GM12878 (cell line): ENCODE data around the gene RPL19. TPM values are rescaled to one million over a fixed set of nuclear protein-coding genes. Genes with fewer than 3 reads are reported as not detected.

ENCODE experiments used
- ATF3 ChIP-seq: IDR thresholded peaks from 2 replicates; pipeline ENCODE4 v1.6.1; 2011; ENCODE audit warnings: low read depth, mild to moderate bottlenecking, low read length, moderate library complexity, borderline replicate concordance; ENCODE audit errors: extremely low read depth
- BACH1 ChIP-seq: fragments of 450-650 bp; IDR thresholded peaks from 2 replicates; pipeline ENCODE4 v1.6.1; 2017; ENCODE audit warnings: mild to moderate bottlenecking, borderline replicate concordance
- BCL3 ChIP-seq: IDR thresholded peaks from 2 replicates; pipeline ENCODE4 v1.6.1; 2011; ENCODE audit warnings: borderline replicate concordance, low read depth, mild to moderate bottlenecking, moderate library complexity, low read length; ENCODE audit not compliant: insufficient read depth, poor library complexity, severe bottlenecking
- CBX5 ChIP-seq: sonication (generic); IDR thresholded peaks from 2 replicates; pipeline ENCODE4 v1.6.1; 2016; ENCODE audit warnings: low read depth, moderate library complexity, mild to moderate bottlenecking, inconsistent platforms
- CREB1 ChIP-seq: IDR thresholded peaks from 2 replicates; pipeline ENCODE4 v1.6.1; 2012; ENCODE audit warnings: low read depth, mild to moderate bottlenecking, inconsistent platforms
- CREM ChIP-seq: IDR thresholded peaks from 2 replicates; pipeline ENCODE4 v1.6.1; 2014; ENCODE audit warnings: antibody characterized with exemption, low read depth
- EED ChIP-seq: sonication (generic); IDR thresholded peaks from 2 replicates; pipeline ENCODE4 v1.6.1; 2016; ENCODE audit warnings: antibody characterized with exemption, low read depth
- EGR1 ChIP-seq, 2 experiments: IDR thresholded peaks; 1 replicate in 1 of 2; 2 replicates in 1 of 2; pipeline ENCODE4 v1.6.1; 2011 to 2012; ENCODE audit warnings: low read depth in 2 of 2, low read length in 2 of 2, borderline replicate concordance in 1 of 2, mild to moderate bottlenecking in 1 of 2, moderate library complexity in 1 of 2
- GABPA ChIP-seq: IDR thresholded peaks from 2 replicates; pipeline ENCODE4 v1.6.1; 2014; ENCODE audit warnings: antibody characterized with exemption, low read depth, mild to moderate bottlenecking, inconsistent platforms
- HCFC1 ChIP-seq: fragments of 150-350 bp; IDR thresholded peaks from 2 replicates; pipeline ENCODE4 v1.6.1; 2014; ENCODE audit warnings: low read length
- IRF3 ChIP-seq: fragments of 450-650 bp; IDR thresholded peaks from 2 replicates; pipeline ENCODE4 v1.6.1; 2014; ENCODE audit warnings: mild to moderate bottlenecking
- IRF4 ChIP-seq: IDR thresholded peaks from 2 replicates; pipeline ENCODE4 v1.6.1; 2011; ENCODE audit warnings: low read depth, low read length
- JUND ChIP-seq: IDR thresholded peaks from 2 replicates; pipeline ENCODE4 v1.6.1; 2012; ENCODE audit warnings: low read depth, mild to moderate bottlenecking, low read length, improper control_type of control experiment, moderate library complexity
- MEF2A ChIP-seq: IDR thresholded peaks from 2 replicates; pipeline ENCODE4 v1.6.1; 2011; ENCODE audit warnings: low read depth, mild to moderate bottlenecking, low read length, moderate library complexity; ENCODE audit not compliant: insufficient read depth
- MTA3 ChIP-seq: IDR thresholded peaks from 2 replicates; pipeline ENCODE4 v1.6.1; 2012; ENCODE audit warnings: low read length, inconsistent platforms, borderline replicate concordance
- MYB ChIP-seq: fragments of 150-350 bp; IDR thresholded peaks from 2 replicates; pipeline ENCODE4 v1.6.1; 2014; ENCODE audit warnings: mild to moderate bottlenecking, low read depth, low read length, borderline replicate concordance
- MYC ChIP-seq: IDR thresholded peaks from 2 replicates; pipeline ENCODE4 v1.6.1; 2011; ENCODE audit warnings: mild to moderate bottlenecking, low read length, moderate library complexity, inconsistent platforms; ENCODE audit not compliant: insufficient read depth, insufficient replicate concordance, insufficient read length, severe bottlenecking
- NFYA ChIP-seq: IDR thresholded peaks from 2 replicates; pipeline ENCODE4 v1.6.1; 2011; ENCODE audit warnings: low read depth, mild to moderate bottlenecking, low read length, improper control_type of control experiment, borderline replicate concordance
- RAD51 ChIP-seq: fragments of 450-650 bp; IDR thresholded peaks from 2 replicates; pipeline ENCODE4 v1.6.1; 2016; ENCODE audit warnings: moderate library complexity, mild to moderate bottlenecking, inconsistent platforms
- RBBP5 ChIP-seq: fragments of 200-600 bp; sonication (generic); conservative IDR thresholded peaks from 2 replicates; pipeline ENCODE4 v1.6.1; 2016
- STAT3 ChIP-seq: IDR thresholded peaks from 2 replicates; pipeline ENCODE4 v1.6.1; 2011; ENCODE audit warnings: low read depth, low read length, improper control_type of control experiment
- TCF3 ChIP-seq: IDR thresholded peaks from 2 replicates; pipeline ENCODE4 v1.6.1; 2012; ENCODE audit warnings: low read depth, mild to moderate bottlenecking, low read length, borderline replicate concordance; ENCODE audit not compliant: insufficient read depth
- ZBTB11 ChIP-seq: fragments of 450-650 bp; formaldehyde crosslinking; IDR thresholded peaks from 2 replicates; pipeline ENCODE4 v1.5.0; 2022; ENCODE audit warnings: mild to moderate bottlenecking, missing genetic modification characterization
- ZBTB33 ChIP-seq: fragments of 450-650 bp; IDR thresholded peaks from 2 replicates; pipeline ENCODE4 v1.6.1; 2017; ENCODE audit warnings: mild to moderate bottlenecking
- polyA plus RNA-seq, 11 experiments: library from polyadenylated mRNA; depleted of rRNA in 4 of 11; unstranded in 6 of 11; stranded (reverse) in 5 of 11; fragments of >200 nt; fragmentation: Nextera tagmentation in 4 of 11; fragmentation: Illumina TruSeq in 1 of 11; extraction: Ambion mirVana in 4 of 11; extraction: Trizol in 1 of 11; gene quantifications; 1 replicate in 1 of 11; 2 replicates in 10 of 11; pipeline versions ENCODE4 v1.2.1 to v1.2.3, GENCODE V29; 2011 to 2016; ENCODE audit warnings: inconsistent platforms in 2 of 11, missing spikeins in 2 of 11, low read depth in 1 of 11
- total RNA-seq, 4 experiments: library from RNA; depleted of rRNA in 3 of 4; stranded (reverse); fragments of >200 nt in 3 of 4; fragmentation: Illumina TruSeq in 1 of 4; extraction: Trizol in 1 of 4; gene quantifications; 2 replicates each; pipeline versions ENCODE4 v1.2.1 to v1.2.3, GENCODE V29; 2013 to 2021

RPL19 gene
- total and polyA plus RNA-seq, 10 of the 15 experiments (the other 5 are each of a cell fraction or from before 2014, with no cell fraction given): 1,862 to 5,536 (median 3,836) TPM

GRCh38 chr17:39164675-39165143, 35.4 kb upstream of the RPL19 start (continued):
- TF ChIP-seq MYC (no peak), CBX5 (no peak), ZBTB11 (CRISPR knock-in tag) (no peak), MYB (no peak), MEF2A (no peak), TCF3 (no peak), CREM (no peak), EED (peak; percentile 45; the same call in 1 of the 2 replicates), BACH1 (no peak), HCFC1 (no peak), RBBP5 (no peak), RAD51 (no peak), IRF4 (0 out of 2 replicates have a peak, but pooled peaks have one; percentile 7), JUND (no peak), GABPA (no peak), CREB1 (0 out of 2 replicates have a peak, but pooled peaks have one; percentile 36), MTA3 (no peak), EGR1 (IDR thresholded peaks at IDR 0.05; ENCODE audit: borderline replicate concordance in 1 of 2, low read depth in 2 of 2, low read length in 2 of 2) (no peak), BCL3 (no peak), IRF3 (0 out of 2 replicates have a peak, but pooled peaks have one; percentile 38), ZBTB33 (no peak), ATF3 (no peak), STAT3 (no peak), NFYA (peak; percentile 79)
